GM10847 (cell line): ENCODE measurements around the gene C16orf87.

Experiments
- POLR2A ChIP-seq: IDR thresholded peaks from 2 replicates; pipeline ENCODE4 v1.6.1; 2011; ENCODE audit not compliant: insufficient read length; ENCODE audit errors: extremely low read depth

Gene C16orf87

DNA sequence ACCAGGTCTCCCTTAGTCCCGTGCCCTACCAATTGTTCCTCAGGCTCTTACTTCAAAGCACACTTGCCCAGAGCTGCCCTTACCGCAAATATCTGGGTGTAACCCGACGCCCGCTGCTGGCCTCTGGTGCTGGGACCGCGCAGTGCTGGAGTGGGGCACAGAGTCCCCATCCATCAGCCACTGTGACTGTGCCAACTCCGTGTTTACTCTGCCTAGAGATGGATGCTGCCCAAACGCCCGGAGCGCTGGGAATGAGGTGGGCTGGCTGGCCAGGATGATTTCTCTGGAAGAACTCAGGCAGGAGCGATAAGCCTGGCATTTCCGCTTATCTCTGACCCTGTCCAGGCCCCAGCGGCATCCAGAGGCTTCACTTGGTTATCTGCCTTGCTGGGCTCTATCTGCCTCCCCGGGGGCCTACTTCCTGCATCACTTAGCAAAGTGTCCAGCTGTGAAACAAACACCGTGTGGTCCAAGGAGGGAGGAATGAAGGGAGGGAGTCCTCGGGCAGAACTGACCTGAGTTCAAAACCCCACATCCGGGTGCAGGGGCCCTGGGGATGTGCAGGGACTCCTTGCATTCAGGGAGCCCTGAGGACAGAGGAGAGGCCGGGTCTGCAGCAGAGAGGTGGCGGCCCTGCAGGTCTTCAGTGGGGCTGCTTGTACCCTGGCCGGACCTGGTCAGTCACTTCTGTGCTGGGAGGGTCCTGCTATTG lies 73.5 kb downstream of the C16orf87 start:
- no peak for TF ChIP-seq POLR2A

DNA sequence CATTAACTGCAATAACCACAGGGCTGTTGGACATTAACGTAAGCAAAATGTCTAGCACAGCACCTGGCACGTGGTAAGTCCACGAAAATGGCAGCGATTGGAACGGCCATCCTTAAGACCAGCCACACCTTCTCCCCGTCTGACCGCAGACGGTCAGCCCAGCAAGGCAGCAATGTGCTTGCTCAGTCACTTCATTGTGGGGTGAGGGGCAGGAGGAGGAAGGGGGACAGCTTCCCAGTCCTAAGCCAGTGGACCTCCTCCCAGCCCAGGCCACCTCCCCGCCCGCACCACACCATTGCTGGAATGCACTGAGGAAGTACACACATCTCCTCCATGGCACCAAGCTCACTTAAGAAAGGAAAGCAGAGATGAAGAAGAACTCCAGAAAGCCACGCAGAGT lies 74.2 kb downstream of the C16orf87 start:
- no peak for TF ChIP-seq POLR2A

DNA sequence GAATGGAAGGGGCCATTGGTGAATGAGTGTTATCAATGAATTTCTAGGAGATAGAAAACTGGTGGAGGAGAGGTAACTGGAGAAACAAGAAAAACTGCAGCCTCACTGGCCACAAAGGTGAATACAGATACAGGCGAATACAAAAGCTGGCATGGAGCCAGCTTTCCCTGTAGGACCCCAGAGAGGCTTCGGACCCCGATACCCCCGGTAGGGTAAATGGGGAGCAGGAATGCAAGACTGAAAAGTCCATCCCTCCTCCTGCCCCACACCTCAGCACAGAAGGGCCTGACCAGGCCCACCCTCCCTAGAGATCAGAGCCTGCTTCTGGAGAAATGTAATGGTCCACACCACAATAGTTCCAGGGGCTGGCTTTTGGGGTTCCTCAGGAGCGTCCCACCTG lies 78.0 kb downstream of the C16orf87 start:
- no peak for TF ChIP-seq POLR2A

DNA sequence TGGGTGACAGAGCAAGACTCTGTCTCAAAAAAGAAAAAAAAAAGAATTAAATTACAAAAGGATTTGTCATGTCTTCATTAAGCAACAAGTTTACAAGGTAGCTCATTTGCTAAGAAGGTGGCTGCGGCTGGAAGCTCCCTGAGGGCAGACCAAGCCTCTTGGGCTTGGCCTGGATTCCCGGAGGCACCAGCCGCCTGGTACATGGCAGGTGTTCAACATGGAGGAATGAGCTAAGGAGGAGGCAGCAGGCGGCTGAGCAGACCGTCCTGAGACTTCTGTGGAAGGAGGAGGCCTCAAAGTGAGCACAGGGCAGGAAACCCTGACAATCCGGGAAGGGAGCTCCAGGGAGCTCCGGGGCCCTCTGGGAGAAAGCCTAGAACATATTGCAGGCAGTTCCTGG lies 79.6 kb downstream of the C16orf87 start:
- no peak for TF ChIP-seq POLR2A

DNA sequence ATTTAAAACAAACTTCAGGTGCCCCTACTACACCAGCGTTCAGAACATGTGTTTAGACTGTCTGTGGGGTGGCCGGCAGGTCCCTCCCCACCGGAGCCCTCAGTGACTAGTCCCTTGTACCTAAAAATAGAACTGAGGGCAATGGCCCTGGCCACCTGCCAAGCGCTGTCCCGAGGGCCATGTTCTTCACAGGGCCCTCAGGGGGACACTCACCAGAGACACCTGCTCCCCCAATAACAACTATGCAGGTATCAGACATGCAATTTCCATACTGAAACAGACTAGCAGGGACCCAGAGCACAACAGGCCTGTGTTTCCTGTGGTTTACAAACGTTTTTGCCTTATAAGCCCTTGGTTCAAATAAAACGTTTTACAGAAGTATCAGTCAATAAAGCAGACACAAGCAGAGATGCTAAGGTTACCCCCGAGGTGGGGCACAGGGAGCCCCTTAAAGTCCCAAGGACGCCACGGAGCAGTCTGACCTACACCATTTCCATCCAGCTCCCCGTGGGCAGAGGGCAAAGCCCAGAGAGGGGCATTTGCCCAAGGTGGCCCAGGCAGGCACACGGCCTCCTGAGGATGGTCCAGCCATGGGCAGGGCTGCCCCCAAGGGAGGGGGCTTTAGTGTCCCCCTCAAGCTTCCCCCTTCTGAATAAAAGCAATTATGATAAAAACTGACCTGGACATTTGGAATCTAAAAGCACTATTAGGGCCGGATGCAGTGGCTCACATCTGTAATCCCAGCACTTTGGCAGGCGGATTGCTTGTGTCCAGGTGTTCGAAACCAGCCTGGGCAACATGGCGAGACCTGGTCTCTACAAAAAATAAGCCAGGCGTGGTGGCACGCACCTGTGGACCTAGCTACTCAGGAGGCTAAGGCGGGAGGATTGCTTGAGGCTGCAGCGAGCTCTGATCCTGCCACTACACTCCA lies 81.9 kb downstream of the C16orf87 start:
- no peak for TF ChIP-seq POLR2A

DNA sequence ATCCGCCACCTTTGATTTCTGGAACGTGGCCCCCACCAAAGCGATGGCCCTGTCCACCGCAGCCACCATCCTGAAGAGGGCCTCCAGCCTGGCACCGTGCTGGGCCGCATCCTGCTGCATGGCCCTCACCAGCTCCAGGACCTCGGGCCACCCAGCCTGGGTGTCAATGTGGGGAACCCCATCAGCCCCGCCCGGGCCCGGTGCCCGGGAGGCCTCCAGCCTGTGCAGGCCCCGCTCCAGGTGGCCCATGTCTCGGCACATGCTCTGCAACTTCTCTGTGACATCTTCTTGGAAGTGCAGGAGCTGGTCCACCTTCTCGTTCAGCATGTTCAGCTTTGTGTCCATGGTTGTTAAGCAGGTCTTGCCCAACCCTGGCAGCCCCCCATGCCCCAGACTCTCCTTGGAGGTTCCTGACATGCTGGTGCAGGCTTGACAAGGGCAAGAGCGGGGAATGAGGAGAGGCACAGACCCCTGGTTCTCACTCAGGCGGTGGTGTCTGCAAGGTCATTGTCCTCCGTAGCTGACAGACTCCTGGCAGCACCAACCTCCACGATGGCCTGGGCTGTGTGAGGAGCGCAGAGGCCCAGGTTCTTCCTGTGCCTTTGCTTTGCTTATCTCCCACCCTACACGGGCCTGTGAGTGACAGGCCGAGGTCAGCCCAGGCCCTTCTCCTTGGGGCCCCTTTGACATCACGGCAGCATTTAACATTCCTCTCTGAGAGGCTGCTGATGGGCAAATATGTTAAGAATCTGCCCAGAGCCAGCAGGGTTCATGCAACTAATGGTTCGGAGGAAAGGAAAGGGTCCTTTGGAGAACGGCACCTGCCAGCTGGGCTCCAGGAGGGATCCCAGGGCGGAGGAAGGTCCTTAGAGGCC lies 83.0 kb downstream of the C16orf87 start, which contains the start of gene MYLK3:
TSS of gene MYLK3 (minus strand) at position 568 of the 875 bp plus-strand sequence. CDS start at position 417, 151 bp downstream.
- TF ChIP-seq POLR2A, result no peak

DNA sequence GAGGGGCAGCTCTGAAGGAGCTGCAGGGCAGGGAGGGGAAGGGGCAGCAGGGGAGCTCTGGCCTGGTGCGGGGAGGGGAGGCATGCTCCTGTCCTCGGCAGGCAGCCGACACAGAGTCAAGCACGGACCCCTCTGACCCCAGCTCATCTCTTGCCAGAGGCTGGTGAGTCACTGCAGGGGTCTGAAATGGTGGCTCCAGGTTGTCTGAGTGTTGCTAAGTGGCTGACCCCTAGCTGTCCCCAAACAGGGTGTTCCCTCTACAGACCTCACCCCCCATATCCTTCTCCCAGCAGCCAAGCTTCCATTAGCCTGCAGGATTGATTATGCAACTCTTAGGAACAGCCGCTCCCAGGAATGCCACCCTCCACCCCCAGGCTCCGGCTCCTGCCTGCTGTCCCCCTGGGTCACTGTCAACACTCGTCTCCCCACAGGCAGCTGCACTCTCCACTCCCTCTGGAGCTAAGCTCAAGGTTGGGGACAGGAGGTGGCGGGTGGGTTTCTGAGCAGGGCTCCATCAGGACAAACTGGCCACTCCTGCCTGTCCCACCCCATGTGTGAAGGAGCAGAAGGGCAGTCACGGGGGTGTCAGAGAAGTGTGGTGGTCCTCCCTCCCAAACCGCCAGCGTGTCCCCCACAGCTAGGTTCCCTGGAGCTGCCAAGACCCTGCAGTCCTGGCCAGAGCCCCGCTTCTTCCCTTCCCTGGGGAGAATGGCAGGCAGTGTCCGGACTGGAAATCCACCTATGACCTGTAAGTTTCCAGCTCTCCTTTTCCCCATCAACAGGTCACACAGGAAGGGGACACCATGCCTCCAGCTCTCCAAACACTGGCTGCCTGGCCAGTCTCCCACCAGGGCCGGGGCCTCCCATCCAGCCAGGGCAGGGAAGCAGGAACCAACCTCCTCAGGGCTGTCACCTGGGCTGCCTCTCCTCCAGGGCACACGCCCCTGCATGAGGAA lies 83.9 kb downstream of the C16orf87 start:
- no peak for TF ChIP-seq POLR2A
